Endothelial cell of umbilical vein (primary cell): ENCODE results near the gene OPCML. TPM values are rescaled to one million over a fixed set of nuclear protein-coding genes. Genes with fewer than 3 reads are reported as not detected.

Experiments
- BruUV-seq: library from RNA; stranded (reverse); fragments of 400-500 nt; replicated peaks from 2 replicates; lab custom pipeline; 2021; lab: Mats Ljungman, UMichigan
- CTCF ChIA-PET: fragments of 300-600, 350-600 bp; sonication (Branson Sonifier 250); formaldehyde crosslinking; loops from one replicate; lab custom pipeline; 2021; ENCODE audit warnings: antibody characterized with exemption, inconsistent platforms; lab: Charles Lee
- POLR2A ChIA-PET: fragments of 300-600, 350-600 bp; sonication (Branson Sonifier 250); formaldehyde crosslinking; loops from one replicate; lab custom pipeline; 2021; ENCODE audit warnings: antibody characterized with exemption, inconsistent platforms; lab: Charles Lee
- DNase-seq: peaks from one replicate; pipeline ENCODE4 v3.0.0-alpha.2; 2011; ENCODE audit warnings: low read depth, low spot score
- FAIRE-seq: peaks from 2 replicates; lab custom pipeline; 2011; peaks lifted over from hg19 to GRCh38; lab: Jason Lieb, UNC
- H2AFZ ChIP-seq: 2 replicates; pipeline ENCODE4 v1.6.0; 2012; ENCODE audit warnings: low read depth, low read length, control low read depth, inconsistent platforms
- H3K27ac ChIP-seq: 2 replicates; pipeline ENCODE4 v1.5.1; 2011; ENCODE audit warnings: low read depth, mild to moderate bottlenecking, control low read depth, low read length, moderate library complexity; ENCODE audit not compliant: insufficient read depth
- H3K27me3 ChIP-seq, 2 experiments: 2 replicates each; pipeline versions ENCODE4 v1.6.0 to v1.6.1; 2011; ENCODE audit warnings: low read length in 2 of 2, mixed read lengths in 1 of 2; ENCODE audit not compliant: control insufficient read depth in 2 of 2, insufficient read depth in 2 of 2
- H3K36me3 ChIP-seq, 2 experiments: 2 replicates in 1 of 2; 3 replicates in 1 of 2; pipeline ENCODE4 v1.5.1; 2011; ENCODE audit warnings: low read length in 2 of 2, mild to moderate bottlenecking in 1 of 2, moderate library complexity in 1 of 2; ENCODE audit not compliant: control insufficient read depth in 2 of 2, insufficient read depth in 2 of 2; ENCODE audit errors: extremely low read depth in 1 of 2
- H3K4me1 ChIP-seq: 3 replicates; pipeline ENCODE4 v1.5.1; 2011; ENCODE audit warnings: mild to moderate bottlenecking, low read length; ENCODE audit not compliant: control insufficient read depth, insufficient read depth; ENCODE audit errors: extremely low read depth
- H3K4me2 ChIP-seq: 2 replicates; pipeline ENCODE4 v1.6.1; 2011; ENCODE audit warnings: low read length, control low read depth, mixed read lengths; ENCODE audit not compliant: insufficient read depth
- H3K4me3 ChIP-seq, 3 experiments: fragments of 200-600 bp in 1 of 3; sonication (generic), shearing (Covaris generic) in 1 of 3; replicated peaks in 1 of 3; 2 replicates each; pipeline ENCODE4 v1.5.1; 2011 to 2016; ENCODE audit warnings: control low read depth in 3 of 3, low read length in 3 of 3, mild to moderate bottlenecking in 2 of 3, inconsistent platforms in 1 of 3, low read depth in 1 of 3, moderate library complexity in 1 of 3; ENCODE audit not compliant: insufficient read depth in 1 of 3
- H3K79me2 ChIP-seq: 2 replicates; pipeline ENCODE4 v1.6.0; 2012; ENCODE audit warnings: low read length, inconsistent platforms; ENCODE audit not compliant: control insufficient read depth, insufficient read depth
- H3K9ac ChIP-seq: replicated peaks from 2 replicates; pipeline ENCODE3; 2011; ENCODE audit warnings: low read length, control low read depth; ENCODE audit not compliant: insufficient read depth; ENCODE audit errors: extremely low read depth
- H3K9me1 ChIP-seq: replicated peaks from 3 replicates; pipeline ENCODE4 v1.6.0; 2011; ENCODE audit warnings: mild to moderate bottlenecking, low read length; ENCODE audit not compliant: control insufficient read depth, insufficient read depth; ENCODE audit errors: extremely low read depth
- H3K9me3 ChIP-seq: replicated peaks from 2 replicates; pipeline ENCODE4 v1.5.1; 2012; ENCODE audit warnings: low read length, inconsistent platforms; ENCODE audit not compliant: control insufficient read depth, insufficient read depth
- H4K20me1 ChIP-seq: replicated peaks from 2 replicates; pipeline ENCODE3; 2011; ENCODE audit warnings: mild to moderate bottlenecking, low read length; ENCODE audit not compliant: control insufficient read depth, insufficient read depth; ENCODE audit errors: extremely low read depth
- CTCF ChIP-seq, 2 donors: IDR thresholded peaks; 1 replicate in 1 of 2; 2 replicates in 1 of 2; pipeline ENCODE4 v1.5.1; 2011; ENCODE audit warnings: low read length in 2 of 2, mild to moderate bottlenecking in 2 of 2, moderate library complexity in 2 of 2, control low read depth in 1 of 2, inconsistent platforms in 1 of 2, low read depth in 1 of 2; ENCODE audit not compliant: insufficient read depth in 1 of 2; ENCODE audit errors: extremely low read depth in 1 of 2
- EZH2 ChIP-seq: IDR thresholded peaks from 2 replicates; pipeline ENCODE4 v1.6.1; 2012; ENCODE audit warnings: borderline replicate concordance, low read depth, mild to moderate bottlenecking, moderate library complexity, low read length, inconsistent platforms; ENCODE audit not compliant: severe bottlenecking
- FOS ChIP-seq: IDR thresholded peaks from 2 replicates; pipeline ENCODE4 v1.6.1; 2011; ENCODE audit warnings: mild to moderate bottlenecking, low read length, moderate library complexity, borderline replicate concordance; ENCODE audit not compliant: insufficient read depth
- GATA2 ChIP-seq: IDR thresholded peaks from 2 replicates; pipeline ENCODE4 v1.7.0; 2011; ENCODE audit warnings: low read depth, mild to moderate bottlenecking, moderate library complexity, mixed read lengths, low read length; ENCODE audit not compliant: insufficient read length, insufficient read depth
- JUN ChIP-seq: IDR thresholded peaks from 2 replicates; pipeline ENCODE4 v1.6.1; 2011; ENCODE audit warnings: borderline replicate concordance, low read depth; ENCODE audit not compliant: insufficient read length, insufficient read depth
- MAX ChIP-seq: IDR thresholded peaks from 2 replicates; pipeline ENCODE4 v1.6.1; 2011; ENCODE audit not compliant: insufficient read depth, insufficient read length
- MYC ChIP-seq: IDR thresholded peaks from one replicate; pipeline ENCODE4 v1.6.1; 2011; ENCODE audit warnings: mild to moderate bottlenecking, low read depth, low read length
- POLR2A ChIP-seq: IDR thresholded peaks from 2 replicates; pipeline ENCODE4 v1.6.1; 2012; ENCODE audit warnings: low read depth, mild to moderate bottlenecking, control low read depth, low read length
- POLR2AphosphoS5 ChIP-seq: IDR thresholded peaks from 2 replicates; pipeline ENCODE4 v1.6.1; 2012; ENCODE audit warnings: low read depth, mild to moderate bottlenecking, control low read depth, low read length, moderate library complexity; ENCODE audit not compliant: insufficient read depth
- dilution Hi-C: fragments of 300-500 bp; cut with MboI; formaldehyde crosslinking; loops from one replicate; pipeline ENCODE4 v1.15.0; 2019; ENCODE audit warnings: low sequenced_read_pairs; ENCODE audit not compliant: extremely low pct_ligation_motif_present
- intact Hi-C: fragments of 100-400 bp; cut with micrococcal nuclease; formaldehyde crosslinking; loops from one replicate; pipeline ENCODE4 v1.10.0; 2022
- polyA plus RNA-seq, 4 experiments: library from polyadenylated mRNA; depleted of rRNA in 3 of 4; stranded (reverse) in 3 of 4; unstranded in 1 of 4; fragments of >200 nt; gene quantifications; 2 replicates each; pipeline versions ENCODE4 v1.2.1 to v1.2.3, GENCODE V29; 2011 to 2012; ENCODE audit warnings: missing spikeins in 1 of 4
- total RNA-seq: library from RNA; stranded (reverse); gene quantifications from 2 replicates; pipeline ENCODE4 v1.2.3, GENCODE V29; 2021

Gene OPCML
- total and polyA plus RNA-seq, 2 donors (not counting 3 experiments of a cell fraction or from before 2014, with no cell fraction given): not detected

- Histone ChIP-seq H3K27me3 (no peaks in the 10 kb centered on the region), H3K27ac (no peak overlapping the region), H3K9me3 (peaks cover 3% of the 10 kb centered on the region), H3K79me2 (no peaks in the 10 kb centered on the region), H3K4me3 (no peak overlapping the region), H3K9ac (no peak overlapping the region), H3K9me1 (no peaks in the 10 kb centered on the region), H3K36me3 (no peaks in the 10 kb centered on the region), H2AFZ (no peak overlapping the region), H4K20me1 (no peaks in the 10 kb centered on the region), H3K4me2 (no peak overlapping the region), H3K4me1 (no peaks in the 10 kb centered on the region)
- ChIA-PET POLR2A (no interaction called here), CTCF (no interaction called here)
- intact Hi-C loops: no loop called here
- FAIRE-seq (no peak), DNase-seq (no peak)
- no TSS peak for BruUV-seq
- no peak for TF ChIP-seq GATA2
- no peak for TF ChIP-seq POLR2AphosphoS5
- no peak for TF ChIP-seq CTCF (IDR thresholded peaks at IDR 0.05; ENCODE audit: extremely low read depth in 1 of 2, insufficient read depth in 1 of 2, low read depth in 1 of 2, low read length in 2 of 2)
- no peak for TF ChIP-seq POLR2A
- no peak for TF ChIP-seq MAX
- no peak for TF ChIP-seq EZH2
- no peak for TF ChIP-seq JUN
- TF ChIP-seq MYC: no peak
- no peak for TF ChIP-seq FOS
- dilution Hi-C loops: no loop called here
Measured at GRCh38 chr11:133402551-133402950, 129.8 kb downstream of the OPCML start.
